ENCODE data around the gene NACAD.
"Not testable (repeated sequence)": the region's sequence is repeated elsewhere in the genome, so short reads cannot be mapped to it uniquely, and the experiment has no call there.

The NACAD gene

GRCh38 chr7:45037876-45038275 is 50.9 kb downstream of the NACAD start:
- no peaks in the 10 kb centered on the region for H3K4me1 Mint-ChIP-seq
- H3K4me3 Mint-ChIP-seq: no peak overlapping the region
- no peaks in the 10 kb centered on the region for H3K27me3 Mint-ChIP-seq (ENCODE audit: low read depth)
- no peaks in the 10 kb centered on the region for H3K9me3 Mint-ChIP-seq
- no peak for TF ChIP-seq CTCF (IDR thresholded peaks at IDR 0.05; ENCODE audit: unreplicated experiment in 3 of 3)
- H3K36me3 Mint-ChIP-seq (ENCODE audit: low read depth): peaks cover 46% of the 10 kb centered on the region
- no peak overlapping the region for H3K27ac Mint-ChIP-seq

DNA sequence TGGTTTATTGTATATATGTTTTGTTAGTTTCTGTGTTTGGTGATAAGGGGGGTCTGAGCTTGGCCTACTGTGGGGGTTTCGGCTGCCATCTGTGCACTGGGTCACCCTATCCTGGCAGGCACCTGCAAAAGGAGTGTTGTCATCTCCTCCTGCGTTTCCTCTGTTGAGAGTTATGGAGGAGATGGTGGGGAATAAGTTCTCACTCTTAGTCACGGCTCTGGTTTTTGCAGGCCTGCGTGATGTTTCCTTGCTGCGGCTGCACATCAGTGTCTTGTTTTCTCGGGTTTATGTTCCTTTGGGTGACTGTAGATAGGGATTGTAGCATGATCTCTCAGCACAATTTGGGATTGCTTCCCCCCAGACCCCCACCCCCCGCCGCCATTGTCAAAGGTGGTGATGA is 52.0 kb downstream of the NACAD start:
- H3K27me3 Mint-ChIP-seq (ENCODE audit: low read depth): no peaks in the 10 kb centered on the region
- no peak for TF ChIP-seq CTCF (IDR thresholded peaks at IDR 0.05; ENCODE audit: unreplicated experiment in 3 of 3)
- H3K36me3 Mint-ChIP-seq (ENCODE audit: low read depth): peaks cover 37% of the 10 kb centered on the region
- no peak overlapping the region for H3K4me3 Mint-ChIP-seq
- H3K27ac Mint-ChIP-seq: peak overlapping the region in 1 of 3 experiments; percentile 56
- no peaks in the 10 kb centered on the region for H3K9me3 Mint-ChIP-seq
- H3K4me1 Mint-ChIP-seq: no peaks in the 10 kb centered on the region

DNA sequence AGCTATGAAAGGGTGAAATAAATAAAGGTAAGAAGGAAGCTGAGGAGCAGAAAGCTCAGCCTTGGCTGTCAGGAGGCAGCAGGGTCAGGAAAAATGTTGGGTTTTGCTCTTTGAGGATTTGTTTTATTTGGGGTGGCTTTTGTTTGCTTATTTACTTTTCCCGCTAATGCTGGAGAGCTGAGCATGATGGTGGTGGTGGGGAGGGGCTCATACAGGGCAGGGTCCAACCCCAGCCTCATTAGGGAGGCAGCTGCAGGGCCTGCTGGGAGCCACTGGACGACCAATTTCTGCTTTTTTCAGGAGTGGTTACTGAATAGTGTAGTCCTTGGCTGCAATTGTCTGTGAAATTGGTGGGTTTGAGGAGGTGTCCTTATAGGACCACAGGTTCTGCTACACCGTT is 52.5 kb downstream of the NACAD start:
- Mint-ChIP-seq H3K36me3 (ENCODE audit: low read depth) (peaks cover 32% of the 10 kb centered on the region), H3K9me3 (no peaks in the 10 kb centered on the region), H3K4me3 (no peak overlapping the region), H3K4me1 (no peaks in the 10 kb centered on the region), H3K27ac (peak overlapping the region in 2 of 3 experiments; percentile 42 to 56), H3K27me3 (ENCODE audit: low read depth) (no peaks in the 10 kb centered on the region)
- TF ChIP-seq CTCF (IDR thresholded peaks at IDR 0.05; ENCODE audit: unreplicated experiment in 3 of 3): no peak

DNA sequence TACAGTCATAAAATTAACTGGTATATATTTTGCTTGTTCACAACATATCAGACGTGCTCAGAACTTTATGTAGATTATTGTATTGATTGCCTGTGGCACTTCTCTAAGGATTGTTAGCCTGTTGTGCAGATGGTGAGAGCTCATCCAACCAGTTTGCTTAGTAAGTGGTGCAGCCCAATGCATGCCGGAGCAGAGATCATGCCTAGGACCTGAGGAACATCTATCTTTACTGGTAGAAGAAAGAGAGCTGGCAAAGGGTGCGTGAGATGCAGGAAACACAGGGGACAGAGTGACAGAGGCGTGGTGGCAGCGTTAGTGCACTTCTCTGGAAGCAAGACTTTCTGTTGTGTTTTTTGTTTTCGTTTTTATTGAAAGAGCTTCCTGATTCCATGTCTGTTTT is 52.9 kb downstream of the NACAD start:
- Mint-ChIP-seq H3K27me3 (ENCODE audit: low read depth) (no peaks in the 10 kb centered on the region), H3K27ac (peak overlapping the region in 1 of 3 experiments; percentile 56), H3K9me3 (no peaks in the 10 kb centered on the region), H3K4me1 (no peaks in the 10 kb centered on the region), H3K36me3 (ENCODE audit: low read depth) (peaks cover 28% of the 10 kb centered on the region), H3K4me3 (no peak overlapping the region)
- TF ChIP-seq CTCF (IDR thresholded peaks at IDR 0.05; ENCODE audit: unreplicated experiment in 3 of 3): no peak

- H3K9me3 Mint-ChIP-seq: no peaks in the 10 kb centered on the region
- no peak for TF ChIP-seq CTCF (IDR thresholded peaks at IDR 0.05; ENCODE audit: unreplicated experiment in 3 of 3)
- H3K36me3 Mint-ChIP-seq (ENCODE audit: low read depth): peaks cover 23% of the 10 kb centered on the region
- no peaks in the 10 kb centered on the region for H3K27me3 Mint-ChIP-seq (ENCODE audit: low read depth)
- no peaks in the 10 kb centered on the region for H3K4me1 Mint-ChIP-seq
- H3K27ac Mint-ChIP-seq: no peak overlapping the region
- no peak overlapping the region for H3K4me3 Mint-ChIP-seq
Observed at GRCh38 chr7:45035371-45035770, 53.4 kb downstream of the NACAD start.

- H3K36me3 Mint-ChIP-seq (ENCODE audit: low read depth): peaks cover 24% of the 10 kb centered on the region
- H3K27me3 Mint-ChIP-seq (ENCODE audit: low read depth); H3K4me1 Mint-ChIP-seq; H3K27ac Mint-ChIP-seq; H3K9me3 Mint-ChIP-seq; H3K4me3 Mint-ChIP-seq: not testable (repeated sequence)
Observed at GRCh38 chr7:45034710-45035109, 54.1 kb downstream of the NACAD start.

Measured in nephron (organoid).